SK-MEL-5 (cell line): ENCODE data around the gene DMXL2. TPM values are rescaled to one million over a fixed set of nuclear protein-coding genes. Genes with fewer than 3 reads are reported as not detected.
A peak's percentile ranks its signal among the peaks of the same experiment; 100 is the strongest.
"Not testable (repeated sequence)": the region's sequence is repeated elsewhere in the genome, so short reads cannot be mapped to it uniquely, and the experiment has no call there.

Experiments used
- DNase-seq: peaks from one replicate; pipeline ENCODE4 v3.0.0-alpha.2; 2016; ENCODE audit warnings: low read depth, low spot score
- in situ Hi-C: cut with HindIII; loops from 2 replicates; pipeline ENCODE4 v1.10.0; 2016; ENCODE audit warnings: low sequenced_read_pairs, high pct_unique_total_duplicates, low pct_unique_long_range_greater_than_20kb
- total RNA-seq: library from RNA; depleted of rRNA; stranded (reverse); fragments of >200 nt; shearing (Covaris generic); gene quantifications from 2 replicates; pipeline ENCODE4 v1.2.3, GENCODE V29; 2014

DMXL2 gene
- total RNA-seq, 1 experiment from 2014 or later: 42.2 TPM

DNA sequence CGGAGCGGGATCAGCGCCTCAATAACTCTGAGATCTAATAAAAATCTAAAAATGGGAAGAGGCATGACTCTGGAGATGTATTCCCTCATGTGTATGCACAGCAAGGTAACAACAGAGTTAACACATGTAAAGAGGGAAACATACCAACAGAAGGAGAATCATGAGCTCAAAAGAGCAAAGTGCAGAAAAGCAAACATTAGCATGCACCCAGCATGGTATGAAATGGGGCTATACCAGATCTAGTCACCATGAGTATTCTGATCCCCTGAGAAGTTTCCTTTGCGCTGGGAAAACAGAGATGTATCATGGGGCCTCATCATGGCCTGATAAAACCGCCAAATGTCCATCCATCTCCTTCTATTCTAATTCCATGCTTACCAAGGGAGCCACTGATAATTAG is 152.1 kb downstream of the DMXL2 start:
- in situ Hi-C loops: no loop called here

DNA sequence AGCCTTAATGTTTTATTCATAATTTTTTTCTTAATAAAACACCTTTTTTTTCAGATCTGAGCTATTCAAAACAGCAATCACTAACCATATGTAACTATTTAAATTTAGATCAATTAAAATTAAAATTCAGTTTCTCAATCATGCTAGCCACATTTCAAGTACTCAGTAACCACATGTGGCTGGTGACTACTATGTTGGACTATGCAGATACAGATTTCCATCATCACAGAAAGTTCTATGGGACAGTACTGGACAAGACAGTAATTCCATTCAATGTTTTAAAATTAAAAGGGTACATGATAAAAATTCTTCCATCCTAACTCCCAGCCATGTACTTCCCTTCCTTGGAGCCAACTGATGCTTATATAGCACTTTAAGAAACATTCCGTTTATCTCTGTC is 161.8 kb downstream of the DMXL2 start:
- in situ Hi-C loops: no loop called here
- DNase-seq: no peak

More for the DNA sequence above, 152.1 kb downstream of the DMXL2 start:
- no peak for DNase-seq

DNA sequence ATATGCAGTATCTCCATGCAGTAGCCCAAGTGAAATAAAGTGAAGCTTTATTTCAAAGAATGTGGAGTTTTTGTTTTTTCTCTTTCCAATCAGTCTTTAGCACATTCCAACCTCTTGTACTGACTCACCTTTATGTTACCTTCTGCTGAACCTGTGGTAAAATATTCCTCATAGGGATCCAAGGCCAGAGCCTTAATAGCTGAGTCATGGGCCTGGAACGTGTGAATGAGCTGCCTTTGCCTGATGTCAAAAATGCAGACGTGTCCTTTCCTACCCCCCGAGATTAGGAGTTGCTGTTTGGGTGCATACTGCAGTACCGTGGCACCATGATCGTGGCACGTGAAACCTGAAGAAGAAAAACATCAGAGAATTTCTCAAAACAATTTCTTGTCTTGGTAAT is 172.6 kb downstream of the DMXL2 start:
- in situ Hi-C loops: no loop called here
- DNase-seq: no peak

DNA sequence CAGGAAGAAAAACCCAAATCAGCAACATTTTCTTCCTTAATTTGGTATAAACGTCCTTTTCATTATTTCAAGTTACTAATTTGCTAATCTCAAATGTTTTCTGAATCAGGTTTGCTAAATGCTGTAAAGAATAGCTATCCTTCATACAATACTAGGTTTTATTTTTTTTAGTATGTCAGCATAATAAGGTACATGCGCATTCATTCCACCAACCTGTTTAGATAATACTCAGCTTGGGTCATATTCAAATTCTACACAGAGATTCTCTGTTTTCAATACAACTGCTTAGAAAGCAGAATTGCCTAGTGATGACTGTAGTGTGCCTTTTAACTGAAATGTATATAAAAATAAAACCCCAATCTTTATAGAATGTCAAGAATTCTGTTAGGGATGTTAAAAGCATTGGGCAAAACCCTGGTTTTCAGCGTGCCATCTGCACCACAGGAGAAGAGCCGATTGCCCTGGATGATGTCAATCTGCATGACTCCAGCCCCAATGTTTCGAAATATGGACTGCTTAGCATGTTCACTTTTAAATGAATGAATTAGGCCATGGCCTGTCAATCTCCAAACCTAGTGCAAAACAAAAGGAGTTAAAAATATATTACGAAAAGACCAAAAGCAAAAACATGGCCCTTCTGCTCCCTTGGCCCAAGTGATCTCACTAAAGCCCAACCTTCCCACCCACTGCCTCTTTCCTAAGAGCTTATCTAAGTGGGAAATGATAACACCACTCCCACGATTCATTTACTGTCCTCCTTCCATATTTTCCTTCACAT is 173.8 kb downstream of the DMXL2 start:
- no peak for DNase-seq
- in situ Hi-C loops: no loop called here

DNA sequence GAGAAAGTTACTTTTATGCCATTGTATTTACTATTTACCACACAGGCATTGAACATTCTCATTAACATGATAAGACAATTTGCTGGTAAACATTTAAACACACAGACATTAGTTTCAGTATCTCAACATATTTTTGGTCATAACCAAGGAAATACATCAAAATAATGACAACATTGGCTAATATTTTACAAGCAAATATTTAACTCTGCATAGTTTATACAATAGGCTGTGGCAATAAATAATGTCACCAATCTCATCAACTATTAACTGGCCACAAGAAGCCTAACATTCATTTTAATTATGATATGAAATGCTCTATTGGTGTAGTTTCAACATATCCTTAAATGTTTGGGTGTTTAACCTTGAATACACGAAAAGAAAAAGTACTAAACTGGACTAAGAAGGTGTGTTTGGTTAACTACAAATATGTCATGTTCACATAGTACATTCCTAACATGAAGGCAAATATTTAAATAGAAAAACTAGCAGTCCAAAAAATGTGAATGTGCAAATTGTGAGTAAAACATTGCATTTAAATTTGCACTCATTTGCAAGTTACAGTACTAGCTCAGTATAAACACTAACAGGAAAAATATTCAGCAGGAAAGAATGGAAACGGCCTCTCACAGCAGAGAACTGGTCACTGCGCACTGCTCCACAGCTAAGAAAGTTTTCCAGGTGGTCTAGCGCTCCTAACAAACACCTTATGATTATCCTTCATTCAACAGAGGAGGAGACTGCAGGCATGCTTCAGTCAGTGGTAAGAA is 174.5 kb downstream of the DMXL2 start:
- in situ Hi-C loops: no loop called here

DNA sequence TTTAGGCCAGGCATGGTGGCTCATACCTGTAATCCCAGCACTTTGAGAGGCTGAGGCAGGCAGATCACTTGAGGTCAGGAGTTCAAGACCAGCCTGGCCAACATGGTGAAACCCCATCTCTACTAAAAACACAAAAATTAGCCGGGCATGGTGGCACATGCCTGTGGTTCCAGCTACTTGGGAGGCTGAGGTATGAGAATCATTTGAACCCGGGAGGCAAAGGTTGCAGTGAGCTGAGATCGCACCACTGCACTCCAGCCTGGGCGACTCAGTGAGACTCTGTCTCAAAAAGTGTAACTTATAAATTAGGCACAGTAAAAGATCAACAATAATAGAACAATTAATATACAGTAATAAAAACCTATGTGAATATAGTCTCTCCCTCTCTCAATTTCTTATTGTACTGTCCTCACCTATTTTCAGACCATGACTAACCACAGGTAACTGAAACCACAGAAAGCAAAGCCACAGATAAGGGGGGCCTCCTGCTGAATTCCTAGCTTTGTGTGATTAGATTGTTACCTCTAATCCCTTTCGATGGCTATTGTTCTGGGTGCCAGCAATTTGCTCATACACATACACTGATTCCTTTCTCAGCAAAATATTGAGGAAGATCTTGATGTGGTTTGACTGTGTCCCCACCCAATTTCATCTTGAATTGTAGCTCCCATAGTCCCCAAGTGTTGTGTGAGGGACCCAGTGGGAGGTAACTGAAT is 176.4 kb downstream of the DMXL2 start:
- in situ Hi-C loops, DNase-seq: not testable (repeated sequence)

More for the DNA sequence above, 174.5 kb downstream of the DMXL2 start:
- no peak for DNase-seq

DNA sequence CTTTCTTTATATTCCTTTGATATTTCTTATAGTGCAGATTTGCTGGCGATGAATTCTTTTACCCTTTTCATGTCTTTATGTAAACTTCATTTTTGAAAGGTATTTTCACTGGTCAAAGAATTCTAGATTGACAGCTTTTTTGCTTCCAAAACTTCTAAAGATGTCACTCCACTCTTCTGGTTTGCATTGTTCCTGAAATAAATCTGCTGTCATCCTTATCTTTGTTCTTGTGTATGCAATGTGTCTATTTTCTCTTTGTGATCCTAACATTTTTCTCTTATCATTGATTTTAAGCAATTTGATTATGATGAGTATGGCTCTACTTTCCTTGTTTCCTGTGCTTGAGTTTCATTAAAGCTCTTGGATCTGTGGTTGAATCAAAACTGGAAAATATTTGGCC is 177.8 kb downstream of the DMXL2 start:
- in situ Hi-C loops: no loop called here
- DNase-seq: no peak

DNA sequence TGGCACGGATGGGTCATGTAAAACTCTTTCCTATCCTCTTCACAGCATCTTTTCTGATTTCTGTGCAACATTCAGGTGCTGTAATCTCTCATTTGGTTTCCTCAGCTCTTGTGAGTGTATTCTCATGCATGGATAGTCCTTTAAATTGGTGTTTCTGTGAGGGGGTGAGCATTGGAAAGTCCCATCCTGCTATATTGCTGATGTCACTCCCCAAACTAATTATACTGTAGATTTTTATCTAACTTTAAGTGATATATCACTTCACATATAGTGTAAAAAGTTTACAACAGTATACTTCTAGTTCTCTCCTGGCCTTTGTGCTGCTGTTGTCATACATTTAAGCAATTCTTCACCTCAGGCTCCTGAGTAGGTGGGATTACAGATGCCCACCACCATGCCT is 178.5 kb downstream of the DMXL2 start:
- no peak for DNase-seq
- in situ Hi-C loops: no loop called here

DNA sequence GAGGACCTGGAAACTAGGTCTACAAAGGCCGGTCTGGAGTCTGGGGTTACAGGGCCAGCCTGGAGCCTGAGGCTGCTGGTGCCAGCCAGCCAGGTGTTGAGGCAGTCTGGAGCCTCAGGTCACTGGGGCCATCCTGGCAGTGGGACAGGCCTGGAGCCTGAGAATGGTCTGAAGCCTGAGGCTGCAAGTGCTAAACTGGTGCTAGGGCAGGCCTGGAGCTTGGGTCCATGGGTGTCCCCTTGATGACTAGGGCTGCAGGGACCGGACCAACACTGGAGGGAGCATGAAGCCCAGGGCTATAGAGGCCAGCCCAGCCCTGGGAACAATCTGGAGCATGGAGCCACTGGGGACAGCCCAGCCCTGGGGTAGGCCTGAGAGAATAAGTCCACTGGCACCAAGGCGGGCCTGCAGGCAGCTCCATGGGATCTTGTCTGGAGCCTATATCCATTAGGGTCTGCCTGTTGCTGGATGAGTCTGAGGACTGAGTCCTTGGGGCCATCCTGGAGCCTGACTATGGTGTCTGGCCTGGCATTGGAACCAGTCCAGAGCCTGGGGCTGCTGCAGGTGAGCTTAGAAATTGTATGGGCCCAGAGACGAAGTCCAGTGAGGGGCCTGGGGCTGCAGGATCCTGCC is 179.2 kb downstream of the DMXL2 start:
- DNase-seq: no peak
- in situ Hi-C loops: no loop called here

DNA sequence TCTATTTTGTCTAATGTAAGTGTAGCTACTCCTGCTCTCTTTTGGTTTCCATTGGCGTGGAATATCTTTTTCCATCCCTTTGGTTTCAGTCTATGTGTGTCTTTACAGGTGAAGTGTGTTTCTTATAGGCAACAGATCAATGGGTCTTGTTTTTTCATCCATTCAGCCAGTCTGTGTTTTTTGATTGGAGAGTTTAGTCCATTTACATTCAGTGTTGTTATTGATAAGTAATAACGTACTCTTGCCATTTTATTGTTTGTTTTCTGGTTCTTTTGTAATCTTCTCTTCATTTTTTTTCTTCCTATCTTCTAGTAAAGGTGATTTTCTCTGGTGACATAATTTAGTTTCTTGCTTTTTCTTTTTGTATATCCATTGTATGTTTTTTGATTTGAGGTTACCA is 184.0 kb downstream of the DMXL2 start:
- no peak for DNase-seq
- in situ Hi-C loops: no loop called here

DNA sequence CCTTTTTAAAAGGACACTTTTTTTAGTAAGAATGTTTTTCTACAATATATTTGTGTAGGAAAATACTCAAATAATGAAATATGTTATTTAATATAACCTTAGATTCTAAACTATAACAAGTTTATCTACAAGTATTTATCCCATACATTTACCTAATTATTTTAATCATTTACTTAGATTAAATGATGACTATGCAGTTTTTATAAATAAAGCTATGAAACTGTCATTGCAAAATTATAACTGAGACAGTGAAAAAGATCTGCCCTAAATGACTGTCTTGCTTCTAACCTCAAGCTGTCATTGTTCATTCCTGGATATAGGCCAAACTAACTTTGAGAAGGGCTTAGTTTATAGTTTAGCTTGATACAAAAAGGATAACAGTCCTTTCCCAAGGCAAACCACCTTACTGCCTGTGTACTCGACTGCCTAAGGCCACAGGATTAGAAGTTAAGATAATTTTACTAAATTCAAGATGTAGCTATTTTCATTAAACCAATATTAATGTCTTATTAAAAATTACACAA is 197.0 kb downstream of the DMXL2 start:
- in situ Hi-C loops: no loop called here
- no peak for DNase-seq

DNA sequence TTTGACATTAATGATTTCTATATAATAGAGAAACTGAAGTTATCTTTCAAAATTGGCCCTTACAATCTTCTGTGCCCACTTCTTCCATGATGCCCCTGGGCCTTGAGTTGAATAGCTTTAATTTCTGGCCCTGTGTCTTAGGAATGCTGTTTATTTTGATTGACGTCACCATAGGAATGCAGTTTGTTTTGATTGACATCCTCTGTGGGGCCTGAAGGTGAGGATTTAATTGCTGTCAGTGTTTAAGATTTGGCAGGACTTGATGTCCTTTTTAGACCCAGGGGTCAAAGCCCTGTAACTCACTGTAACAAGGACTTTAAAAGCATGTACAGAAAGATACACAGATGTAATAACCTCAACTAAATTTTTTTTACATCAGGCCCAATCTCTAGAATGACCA is 197.8 kb downstream of the DMXL2 start:
- peak; percentile 22 for DNase-seq
- in situ Hi-C loops: no loop called here

DNA sequence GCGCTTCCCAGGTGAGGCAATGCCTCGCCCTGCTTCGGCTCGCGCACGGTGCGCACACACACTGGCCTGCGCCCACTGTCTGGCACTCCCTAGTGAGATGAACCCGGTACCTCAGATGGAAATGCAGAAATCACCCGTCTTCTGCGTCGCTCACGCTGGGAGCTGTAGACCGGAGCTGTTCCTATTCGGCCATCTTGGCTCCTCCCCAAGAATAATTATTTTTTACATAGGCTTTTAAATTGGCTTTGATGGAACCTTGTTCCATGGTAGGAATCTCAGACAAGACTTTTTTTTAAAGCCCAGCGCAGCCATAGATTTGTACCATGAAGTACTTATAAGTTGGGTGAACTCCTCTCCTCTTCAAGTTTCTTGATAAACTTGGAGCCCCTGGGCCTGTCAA is 199.5 kb downstream of the DMXL2 start:
- DNase-seq, in situ Hi-C loops: not testable (repeated sequence)

DNA sequence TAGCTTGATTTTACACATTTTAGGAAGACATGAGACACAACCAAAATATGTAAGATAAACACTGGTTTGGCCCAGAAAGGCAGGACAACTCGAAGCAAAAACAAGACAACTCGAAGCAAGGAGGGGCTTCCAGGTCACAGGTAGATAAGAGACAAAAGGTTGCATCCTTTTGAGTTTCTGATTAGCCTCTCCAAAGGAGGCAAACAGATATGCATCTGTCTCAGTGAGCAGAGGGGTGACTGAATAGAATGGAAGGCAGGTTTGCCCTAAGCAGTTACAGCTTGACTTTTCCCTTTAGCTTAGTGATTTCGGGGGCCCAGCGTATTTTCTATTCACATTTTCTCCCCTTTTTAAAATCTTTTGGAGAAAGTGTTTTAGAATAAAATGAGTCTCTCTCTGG is 206.4 kb downstream of the DMXL2 start:
- in situ Hi-C loops: no loop called here
- no peak for DNase-seq

DNA sequence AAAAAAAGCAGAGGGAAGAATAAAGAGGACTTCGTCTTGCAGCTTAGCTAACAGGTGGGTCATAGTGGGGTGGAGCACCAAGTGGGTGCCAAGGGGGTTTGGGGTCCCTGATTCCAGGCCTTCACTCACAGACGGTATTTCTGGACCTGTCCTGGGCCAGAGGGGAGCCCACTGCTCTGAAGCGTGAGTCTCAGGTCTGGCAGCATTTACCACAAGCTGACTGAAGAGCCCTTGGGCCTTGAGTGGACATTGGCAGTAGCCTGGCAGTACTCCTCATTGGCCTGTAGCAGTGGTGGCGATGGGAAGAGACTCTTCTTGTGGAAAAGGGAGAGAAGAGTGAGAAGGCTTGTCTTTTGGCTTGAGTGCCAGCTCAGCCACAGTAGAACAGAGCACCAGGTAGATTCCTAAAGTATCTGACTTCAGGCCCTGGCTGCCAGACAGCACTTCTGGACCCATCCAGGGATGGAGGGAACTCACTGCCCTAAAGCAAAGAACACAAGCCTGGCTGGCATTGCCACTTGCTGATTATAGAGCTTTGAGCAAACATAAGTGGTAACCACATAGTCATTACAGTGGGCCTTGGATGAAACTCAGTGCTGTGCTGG is 208.2 kb downstream of the DMXL2 start:
- no peak for DNase-seq
- in situ Hi-C loops: no loop called here

DNA sequence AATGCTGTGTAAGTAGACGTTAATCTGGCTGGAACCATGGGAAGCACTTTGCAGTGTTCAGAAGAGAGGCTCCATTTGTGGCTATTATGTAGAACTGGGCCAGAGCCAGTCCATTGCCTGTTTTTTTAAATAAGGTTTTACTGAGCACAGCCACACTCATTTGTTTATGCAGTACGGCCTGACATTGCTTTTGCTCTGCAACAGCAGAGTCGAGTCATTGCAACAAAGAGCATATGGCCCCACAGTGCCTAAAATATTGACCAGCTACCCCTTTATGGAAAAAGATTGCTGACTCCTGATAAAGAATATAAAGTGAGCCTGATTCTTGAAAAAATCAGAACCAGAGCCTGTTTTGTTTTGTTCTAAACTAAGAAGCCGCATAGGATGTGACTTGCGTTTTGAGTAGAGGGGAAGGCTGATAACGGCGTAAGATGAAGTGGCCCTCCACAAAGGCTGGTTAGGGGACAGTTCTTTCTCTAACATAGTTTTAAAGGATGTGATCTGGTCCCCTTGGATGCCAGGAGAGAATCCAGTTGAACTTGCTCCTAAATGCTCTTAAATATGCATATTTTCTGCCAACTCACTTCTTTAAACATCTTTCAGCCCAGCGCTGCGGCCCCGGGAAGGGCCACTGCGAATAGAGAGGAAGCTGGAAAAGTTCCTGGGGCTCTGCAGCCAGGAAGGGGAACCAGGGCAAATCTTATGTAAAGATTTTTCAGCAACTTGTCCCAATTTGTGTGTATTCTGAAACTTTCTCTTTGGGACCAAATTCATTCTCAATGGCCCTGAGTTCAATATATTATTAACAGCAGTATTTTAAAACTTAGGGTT is 216.7 kb downstream of the DMXL2 start:
- DNase-seq: no peak
- in situ Hi-C loops: no loop called here
